Activated CD4-positive, alpha-beta T cell treated with anti-CD3 and anti-CD28 coated beads, Interleukin-2, amount 50 U/mL, for 16 hours (primary cell): ENCODE results near the gene TBX15.
A peak's percentile ranks its signal among the peaks of the same experiment; 100 is the strongest.

Experiments
- DNase-seq: peaks from one replicate; pipeline ENCODE4 v3.0.0-alpha.2; 2020

TBX15 gene

GRCh38 chr1:119001181-119002027 lies 13.3 kb upstream of the TBX15 start:
- DNase-seq = no peak

GRCh38 chr1:119000371-119001180 lies 12.4 kb upstream of the TBX15 start:
- DNase-seq = no peak

- no peak for DNase-seq
These were observed 11.4 kb upstream of the TBX15 start for GRCh38 chr1:118999348-119000071.

- DNase-seq = no peak
These were observed 10.0 kb upstream of the TBX15 start for GRCh38 chr1:118998171-118998570.

GRCh38 chr1:118997225-118997624 lies 9.1 kb upstream of the TBX15 start:
- no peak for DNase-seq

- peak; percentile 17 for DNase-seq
These were observed 7.3 kb upstream of the TBX15 start for GRCh38 chr1:118995312-118996016.

- DNase-seq = no peak
These were observed 5.5 kb upstream of the TBX15 start for GRCh38 chr1:118993700-118994026.

- DNase-seq = no peak
These were observed 4.9 kb upstream of the TBX15 start for GRCh38 chr1:118992868-118993699.

- DNase-seq = no peak
These were observed 4.2 kb upstream of the TBX15 start for GRCh38 chr1:118992237-118992825.

- no peak for DNase-seq
These were observed 3.3 kb upstream of the TBX15 start for GRCh38 chr1:118991448-118991847.

- no peak for DNase-seq
These were observed 2.5 kb upstream of the TBX15 start for GRCh38 chr1:118990513-118991152.

GRCh38 chr1:118989878-118990378 lies 1.8 kb upstream of the TBX15 start:
- DNase-seq = no peak

- DNase-seq = no peak
These were observed 1.1 kb upstream of the TBX15 start for GRCh38 chr1:118989006-118989815.

GRCh38 chr1:118987468-118988185 lies 516 bp downstream of the TBX15 start:
- no peak for DNase-seq

GRCh38 chr1:118986555-118987467 lies 1.3 kb downstream of the TBX15 start:
- no peak for DNase-seq

GRCh38 chr1:118985640-118986554 lies 2.2 kb downstream of the TBX15 start:
- DNase-seq = no peak
